WTC11 (cell line): ENCODE data around the gene MREG. TPM values are rescaled to one million over a fixed set of nuclear protein-coding genes. Genes with fewer than 3 reads are reported as not detected.

ENCODE experiments used
- ATAC-seq: fragments of 200-7000 bp; cut with Tn5 transposase; 2 replicates; pipeline ENCODE4 v1.10.0; 2021; ENCODE audit warnings: mild to moderate bottlenecking, moderate library complexity
- CTCF ChIA-PET: fragments of 300-600 bp; sonication (Branson Sonifier 250); formaldehyde crosslinking; loops from one replicate; lab custom pipeline; 2021; ENCODE audit warnings: antibody characterized with exemption; lab: Charles Lee
- POLR2A ChIA-PET: fragments of 350-600 bp; sonication (Branson Sonifier 250); formaldehyde crosslinking; loops from one replicate; lab custom pipeline; 2021; ENCODE audit warnings: antibody characterized with exemption; lab: Charles Lee
- DNase-seq: peaks from one replicate; pipeline ENCODE4 v3.0.0; 2021; ENCODE audit warnings: low spot score
- H3K27ac Mint-ChIP-seq: 2 replicates; pipeline ENCODE4 v1.8.0; 2021; ENCODE audit warnings: mixed read lengths
- H3K27me3 Mint-ChIP-seq: 2 replicates; pipeline ENCODE4 v1.8.0; 2021; ENCODE audit warnings: low read depth, mild to moderate bottlenecking, moderate library complexity, mixed read lengths
- H3K36me3 Mint-ChIP-seq: 2 replicates; pipeline ENCODE4 v1.8.0; 2021; ENCODE audit warnings: mixed read lengths
- H3K4me1 Mint-ChIP-seq: 2 replicates; pipeline ENCODE4 v1.8.0; 2022; ENCODE audit warnings: mixed read lengths
- H3K4me3 Mint-ChIP-seq: 2 replicates; pipeline ENCODE4 v1.8.0; 2021; ENCODE audit warnings: mild to moderate bottlenecking, moderate library complexity, mixed read lengths
- H3K9me3 Mint-ChIP-seq: 2 replicates; pipeline ENCODE4 v1.8.0; 2021; ENCODE audit warnings: mixed read lengths
- ATF1 ChIP-seq: sonication (generic); formaldehyde crosslinking; IDR thresholded peaks from 2 replicates; pipeline ENCODE4 v1.8.1; 2023; ENCODE audit warnings: mild to moderate bottlenecking, moderate library complexity, missing genetic modification reagents
- CBFB ChIP-seq: sonication (generic); formaldehyde crosslinking; IDR thresholded peaks from 2 replicates; pipeline ENCODE4 v1.8.1; 2022; ENCODE audit warnings: mild to moderate bottlenecking, low read depth, missing genetic modification reagents
- CREB1 ChIP-seq: sonication (generic); formaldehyde crosslinking; IDR thresholded peaks from 2 replicates; pipeline ENCODE4 v1.8.0; 2023; ENCODE audit warnings: mild to moderate bottlenecking, missing genetic modification reagents
- E2F4 ChIP-seq: sonication (generic); formaldehyde crosslinking; IDR thresholded peaks from 2 replicates; pipeline ENCODE4 v1.8.1; 2022; ENCODE audit warnings: low read depth, mild to moderate bottlenecking, moderate library complexity, missing genetic modification reagents, borderline replicate concordance
- E2F5 ChIP-seq: sonication (generic); formaldehyde crosslinking; IDR thresholded peaks from 2 replicates; pipeline ENCODE4 v1.8.1; 2022; ENCODE audit warnings: mild to moderate bottlenecking, moderate library complexity, missing genetic modification reagents
- FOXJ3 ChIP-seq: sonication (generic); formaldehyde crosslinking; IDR thresholded peaks from 2 replicates; pipeline ENCODE4 v1.9.0; 2021; ENCODE audit warnings: missing genetic modification reagents, mild to moderate bottlenecking, borderline replicate concordance
- GTF2I ChIP-seq: fragments of 250-450 bp; sonication (Bioruptor Pico); conservative IDR thresholded peaks from 2 replicates; pipeline ENCODE4 v1.4.0; 2021; ENCODE audit warnings: mild to moderate bottlenecking
- IRF1 ChIP-seq: sonication (generic); formaldehyde crosslinking; IDR thresholded peaks from 2 replicates; pipeline ENCODE4 v1.8.0; 2023; ENCODE audit warnings: missing genetic modification reagents
- IRF2 ChIP-seq: sonication (generic); formaldehyde crosslinking; IDR thresholded peaks from 2 replicates; pipeline ENCODE4 v1.8.0; 2022; ENCODE audit warnings: low read depth, missing genetic modification reagents, borderline replicate concordance
- MAX ChIP-seq: sonication (generic); formaldehyde crosslinking; IDR thresholded peaks from 2 replicates; pipeline ENCODE4 v1.8.0; 2022; ENCODE audit warnings: mild to moderate bottlenecking, missing genetic modification reagents
- MYBL2 ChIP-seq: sonication (generic); formaldehyde crosslinking; IDR thresholded peaks from 2 replicates; pipeline ENCODE4 v1.8.1; 2023; ENCODE audit warnings: mild to moderate bottlenecking, moderate library complexity, missing genetic modification reagents
- ZNF263 ChIP-seq: sonication (generic); formaldehyde crosslinking; IDR thresholded peaks from 2 replicates; pipeline ENCODE4 v1.8.1; 2022; ENCODE audit warnings: low read depth, mild to moderate bottlenecking, moderate library complexity, missing genetic modification reagents
- ZNF423 ChIP-seq: fragments of 250-450 bp; sonication (Bioruptor Pico); IDR thresholded peaks from 2 replicates; pipeline ENCODE4 v2.1.2; 2022; ENCODE audit warnings: mild to moderate bottlenecking, moderate library complexity
- ZNF671 ChIP-seq: fragments of 250-450 bp; sonication (Bioruptor Pico); IDR thresholded peaks from 2 replicates; pipeline ENCODE4 v1.8.0; 2021; ENCODE audit warnings: mild to moderate bottlenecking
- ZSCAN18 ChIP-seq: fragments of 250-450 bp; sonication (Bioruptor Pico); IDR thresholded peaks from 2 replicates; pipeline ENCODE4 v2.1.2; 2022; ENCODE audit warnings: mild to moderate bottlenecking, moderate library complexity
- total RNA-seq: library from RNA; stranded (reverse); gene quantifications from 3 replicates; pipeline ENCODE4 v1.2.3, GENCODE V29; 2021
- TF ChIP-seq, protein P1 (sequence below): sonication (generic); formaldehyde crosslinking; IDR thresholded peaks from 2 replicates; pipeline ENCODE4 v1.8.1; 2022; ENCODE audit warnings: missing genetic modification reagents, borderline replicate concordance
- TF ChIP-seq, protein P2 (sequence below): fragments of 250-450 bp; sonication (Bioruptor Pico); IDR thresholded peaks from 2 replicates; pipeline ENCODE4 v1.9.0; 2021; ENCODE audit warnings: mild to moderate bottlenecking, borderline replicate concordance
- TF ChIP-seq, protein P3 (sequence below): sonication (generic); formaldehyde crosslinking; conservative IDR thresholded peaks from 2 replicates; pipeline ENCODE4 v1.8.1; 2023; ENCODE audit warnings: mild to moderate bottlenecking, low read depth, missing genetic modification reagents, moderate library complexity
- TF ChIP-seq, protein P4 (sequence below): sonication (generic); formaldehyde crosslinking; IDR thresholded peaks from 2 replicates; pipeline ENCODE4 v1.8.1; 2023; ENCODE audit warnings: mild to moderate bottlenecking, missing genetic modification reagents, moderate library complexity

Gene MREG
- total RNA-seq, 1 experiment from 2014 or later, result 23.8 TPM

- DNase-seq (no peak), ATAC-seq (no peak)
- TF ChIP-seq CBFB (CRISPR knock-in tag) (no peak), E2F5 (CRISPR knock-in tag) (no peak), ZNF423 (CRISPR knock-in tag) (no peak), IRF2 (CRISPR knock-in tag) (no peak), ATF1 (CRISPR knock-in tag) (no peak), E2F4 (CRISPR knock-in tag) (no peak), MYBL2 (CRISPR knock-in tag) (no peak), GTF2I (CRISPR knock-in tag) (no peak)
- TF ChIP-seq, protein P1, sequence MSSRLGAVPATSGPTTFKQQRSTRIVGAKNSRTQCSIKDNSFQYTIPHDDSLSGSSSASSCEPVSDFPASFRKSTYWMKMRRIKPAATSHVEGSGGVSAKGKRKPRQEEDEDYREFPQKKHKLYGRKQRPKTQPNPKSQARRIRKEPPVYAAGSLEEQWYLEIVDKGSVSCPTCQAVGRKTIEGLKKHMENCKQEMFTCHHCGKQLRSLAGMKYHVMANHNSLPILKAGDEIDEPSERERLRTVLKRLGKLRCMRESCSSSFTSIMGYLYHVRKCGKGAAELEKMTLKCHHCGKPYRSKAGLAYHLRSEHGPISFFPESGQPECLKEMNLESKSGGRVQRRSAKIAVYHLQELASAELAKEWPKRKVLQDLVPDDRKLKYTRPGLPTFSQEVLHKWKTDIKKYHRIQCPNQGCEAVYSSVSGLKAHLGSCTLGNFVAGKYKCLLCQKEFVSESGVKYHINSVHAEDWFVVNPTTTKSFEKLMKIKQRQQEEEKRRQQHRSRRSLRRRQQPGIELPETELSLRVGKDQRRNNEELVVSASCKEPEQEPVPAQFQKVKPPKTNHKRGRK (CRISPR knock-in tag), result no peak
- TF ChIP-seq, protein P2, sequence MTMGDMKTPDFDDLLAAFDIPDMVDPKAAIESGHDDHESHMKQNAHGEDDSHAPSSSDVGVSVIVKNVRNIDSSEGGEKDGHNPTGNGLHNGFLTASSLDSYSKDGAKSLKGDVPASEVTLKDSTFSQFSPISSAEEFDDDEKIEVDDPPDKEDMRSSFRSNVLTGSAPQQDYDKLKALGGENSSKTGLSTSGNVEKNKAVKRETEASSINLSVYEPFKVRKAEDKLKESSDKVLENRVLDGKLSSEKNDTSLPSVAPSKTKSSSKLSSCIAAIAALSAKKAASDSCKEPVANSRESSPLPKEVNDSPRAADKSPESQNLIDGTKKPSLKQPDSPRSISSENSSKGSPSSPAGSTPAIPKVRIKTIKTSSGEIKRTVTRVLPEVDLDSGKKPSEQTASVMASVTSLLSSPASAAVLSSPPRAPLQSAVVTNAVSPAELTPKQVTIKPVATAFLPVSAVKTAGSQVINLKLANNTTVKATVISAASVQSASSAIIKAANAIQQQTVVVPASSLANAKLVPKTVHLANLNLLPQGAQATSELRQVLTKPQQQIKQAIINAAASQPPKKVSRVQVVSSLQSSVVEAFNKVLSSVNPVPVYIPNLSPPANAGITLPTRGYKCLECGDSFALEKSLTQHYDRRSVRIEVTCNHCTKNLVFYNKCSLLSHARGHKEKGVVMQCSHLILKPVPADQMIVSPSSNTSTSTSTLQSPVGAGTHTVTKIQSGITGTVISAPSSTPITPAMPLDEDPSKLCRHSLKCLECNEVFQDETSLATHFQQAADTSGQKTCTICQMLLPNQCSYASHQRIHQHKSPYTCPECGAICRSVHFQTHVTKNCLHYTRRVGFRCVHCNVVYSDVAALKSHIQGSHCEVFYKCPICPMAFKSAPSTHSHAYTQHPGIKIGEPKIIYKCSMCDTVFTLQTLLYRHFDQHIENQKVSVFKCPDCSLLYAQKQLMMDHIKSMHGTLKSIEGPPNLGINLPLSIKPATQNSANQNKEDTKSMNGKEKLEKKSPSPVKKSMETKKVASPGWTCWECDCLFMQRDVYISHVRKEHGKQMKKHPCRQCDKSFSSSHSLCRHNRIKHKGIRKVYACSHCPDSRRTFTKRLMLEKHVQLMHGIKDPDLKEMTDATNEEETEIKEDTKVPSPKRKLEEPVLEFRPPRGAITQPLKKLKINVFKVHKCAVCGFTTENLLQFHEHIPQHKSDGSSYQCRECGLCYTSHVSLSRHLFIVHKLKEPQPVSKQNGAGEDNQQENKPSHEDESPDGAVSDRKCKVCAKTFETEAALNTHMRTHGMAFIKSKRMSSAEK (CRISPR knock-in tag), result no peak
- H3K4me1 Mint-ChIP-seq, result peaks cover 12% of the 10 kb centered on the region; the same call in 1 of the 2 replicates
- H3K36me3 Mint-ChIP-seq, result peaks cover 28% of the 10 kb centered on the region
- POLR2A ChIA-PET, result no interaction called here
- CTCF ChIA-PET, result no interaction called here
- no peak overlapping the region for H3K27ac Mint-ChIP-seq
- H3K9me3 Mint-ChIP-seq, result peaks cover 20% of the 10 kb centered on the region
- no peak overlapping the region for H3K4me3 Mint-ChIP-seq
- no peaks in the 10 kb centered on the region for H3K27me3 Mint-ChIP-seq
These were observed 46.4 kb downstream of the MREG start for GRCh38 chr2:215966951-215967350.

GRCh38 chr2:215966274-215966673 lies 47.1 kb downstream of the MREG start:
- DNase-seq, result no peak
- POLR2A ChIA-PET, result interaction anchor here (0.6 kb wide), 1 partner anchor 34 kb away, joined by 3 read pairs; no protein-coding TSS in a partner anchor
- CTCF ChIA-PET, result interaction anchor here (1.1 kb wide), 1 partner anchor 57 kb away, joined by 3 read pairs; no protein-coding TSS in a partner anchor
- Mint-ChIP-seq H3K9me3 (peaks cover 20% of the 10 kb centered on the region), H3K36me3 (peaks cover 23% of the 10 kb centered on the region), H3K27me3 (no peaks in the 10 kb centered on the region), H3K27ac (no peak overlapping the region), H3K4me1 (peaks cover 12% of the 10 kb centered on the region; the same call in 1 of the 2 replicates), H3K4me3 (no peak overlapping the region)
- no peak for ATAC-seq
- no peak for TF ChIP-seq CREB1
- TF ChIP-seq IRF1 (CRISPR knock-in tag), result no peak
- TF ChIP-seq, protein P3, sequence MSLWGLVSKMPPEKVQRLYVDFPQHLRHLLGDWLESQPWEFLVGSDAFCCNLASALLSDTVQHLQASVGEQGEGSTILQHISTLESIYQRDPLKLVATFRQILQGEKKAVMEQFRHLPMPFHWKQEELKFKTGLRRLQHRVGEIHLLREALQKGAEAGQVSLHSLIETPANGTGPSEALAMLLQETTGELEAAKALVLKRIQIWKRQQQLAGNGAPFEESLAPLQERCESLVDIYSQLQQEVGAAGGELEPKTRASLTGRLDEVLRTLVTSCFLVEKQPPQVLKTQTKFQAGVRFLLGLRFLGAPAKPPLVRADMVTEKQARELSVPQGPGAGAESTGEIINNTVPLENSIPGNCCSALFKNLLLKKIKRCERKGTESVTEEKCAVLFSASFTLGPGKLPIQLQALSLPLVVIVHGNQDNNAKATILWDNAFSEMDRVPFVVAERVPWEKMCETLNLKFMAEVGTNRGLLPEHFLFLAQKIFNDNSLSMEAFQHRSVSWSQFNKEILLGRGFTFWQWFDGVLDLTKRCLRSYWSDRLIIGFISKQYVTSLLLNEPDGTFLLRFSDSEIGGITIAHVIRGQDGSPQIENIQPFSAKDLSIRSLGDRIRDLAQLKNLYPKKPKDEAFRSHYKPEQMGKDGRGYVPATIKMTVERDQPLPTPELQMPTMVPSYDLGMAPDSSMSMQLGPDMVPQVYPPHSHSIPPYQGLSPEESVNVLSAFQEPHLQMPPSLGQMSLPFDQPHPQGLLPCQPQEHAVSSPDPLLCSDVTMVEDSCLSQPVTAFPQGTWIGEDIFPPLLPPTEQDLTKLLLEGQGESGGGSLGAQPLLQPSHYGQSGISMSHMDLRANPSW (CRISPR knock-in tag), result no peak
- no peak for TF ChIP-seq E2F5 (CRISPR knock-in tag)
- no peak for TF ChIP-seq MAX
- TF ChIP-seq ZSCAN18 (CRISPR knock-in tag), result no peak
- no peak for TF ChIP-seq FOXJ3
- TF ChIP-seq, protein P4, sequence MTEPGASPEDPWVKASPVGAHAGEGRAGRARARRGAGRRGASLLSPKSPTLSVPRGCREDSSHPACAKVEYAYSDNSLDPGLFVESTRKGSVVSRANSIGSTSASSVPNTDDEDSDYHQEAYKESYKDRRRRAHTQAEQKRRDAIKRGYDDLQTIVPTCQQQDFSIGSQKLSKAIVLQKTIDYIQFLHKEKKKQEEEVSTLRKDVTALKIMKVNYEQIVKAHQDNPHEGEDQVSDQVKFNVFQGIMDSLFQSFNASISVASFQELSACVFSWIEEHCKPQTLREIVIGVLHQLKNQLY (CRISPR knock-in tag), result no peak
- no peak for TF ChIP-seq ZNF671 (CRISPR knock-in tag)
- no peak for TF ChIP-seq ZNF263
